Endodermal cell (in vitro differentiated cells): Measurements from ENCODE around the gene CFAP97D2. TPM values are rescaled to one million over a fixed set of nuclear protein-coding genes. Genes with fewer than 3 reads are reported as not detected.
"Not testable (repeated sequence)": the region's sequence is repeated elsewhere in the genome, so short reads cannot be mapped to it uniquely, and the experiment has no call there.

Experiments used
- DNase-seq: peaks from one replicate; pipeline ENCODE4 v3.0.0-alpha.2; 2017
- H3K27ac ChIP-seq: 2 replicates; pipeline ENCODE4 v1.5.1; 2013; ENCODE audit warnings: mild to moderate bottlenecking, low read depth, low read length, moderate library complexity
- H3K27me3 ChIP-seq: 2 replicates; pipeline ENCODE4 v1.6.1; 2013; ENCODE audit warnings: mild to moderate bottlenecking, low read length, moderate library complexity; ENCODE audit not compliant: insufficient read depth, control insufficient read depth, poor library complexity, severe bottlenecking
- H3K36me3 ChIP-seq: 2 replicates; pipeline ENCODE4 v1.7.0; 2013; ENCODE audit warnings: mild to moderate bottlenecking, low read length, moderate library complexity; ENCODE audit not compliant: control insufficient read depth, insufficient read depth
- H3K4me1 ChIP-seq: one replicate; pipeline ENCODE4 v1.7.0; 2013; ENCODE audit warnings: low read length; ENCODE audit not compliant: control insufficient read depth, insufficient read depth
- H3K4me3 ChIP-seq: 2 replicates; pipeline ENCODE4 v1.5.1; 2013; ENCODE audit warnings: mild to moderate bottlenecking, low read length, moderate library complexity
- H3K9ac ChIP-seq: 2 replicates; pipeline ENCODE4 v1.6.1; 2013; ENCODE audit warnings: mild to moderate bottlenecking, low read length, moderate library complexity; ENCODE audit not compliant: poor library complexity, severe bottlenecking; ENCODE audit errors: extremely low read depth
- H3K9me3 ChIP-seq: 2 replicates; pipeline ENCODE4 v1.6.1; 2013; ENCODE audit warnings: mild to moderate bottlenecking, low read length, moderate library complexity; ENCODE audit not compliant: control insufficient read depth
- H3K27ac Mint-ChIP-seq: 2 replicates; pipeline ENCODE4 v1.8.0; 2020; ENCODE audit warnings: mixed read lengths
- H3K27me3 Mint-ChIP-seq: 2 replicates; pipeline ENCODE4 v1.8.0; 2021; ENCODE audit warnings: mild to moderate bottlenecking, mixed read lengths; ENCODE audit not compliant: insufficient read depth
- H3K36me3 Mint-ChIP-seq: 2 replicates; pipeline ENCODE4 v1.8.0; 2020; ENCODE audit warnings: low read depth, mixed read lengths
- H3K4me1 Mint-ChIP-seq: 2 replicates; pipeline ENCODE4 v1.8.0; 2020; ENCODE audit warnings: mixed read lengths
- H3K4me3 Mint-ChIP-seq: 2 replicates; pipeline ENCODE4 v1.8.0; 2020; ENCODE audit warnings: mild to moderate bottlenecking, moderate library complexity, mixed read lengths
- H3K9me3 Mint-ChIP-seq: 2 replicates; pipeline ENCODE4 v1.8.0; 2020; ENCODE audit warnings: mild to moderate bottlenecking, mixed read lengths
- CTCF ChIP-seq: fragments of 200-600 bp; sonication (generic); conservative IDR thresholded peaks from 2 replicates; pipeline ENCODE4 v1.5.0; 2021; ENCODE audit warnings: antibody characterized with exemption, mild to moderate bottlenecking
- WGBS, 2 experiments: methylation state at CpG; one replicate each; pipeline versions ENCODE4 v1.1.5 to v1.1.7; 2013; ENCODE audit warnings: missing lambda C conversion rate in 2 of 2, mixed read lengths in 1 of 2; ENCODE audit not compliant: insufficient coverage in 1 of 2, insufficient read length in 1 of 2; 5-methylcytosine and 5-hydroxymethylcytosine counted together
- total RNA-seq, 2 donors: library from RNA; stranded (reverse); fragmentation: NEBNext Ultra II Directional in 1 of 2; extraction: Animal tissue kit (Norgen Biotek cat#: 25700) in 1 of 2; gene quantifications; 2 replicates in 1 of 2; 3 replicates in 1 of 2; pipeline ENCODE4 v1.2.1, GENCODE V29; 2021

CFAP97D2 gene
- total RNA-seq, 2 donors from 2014 or later = not detected

DNA sequence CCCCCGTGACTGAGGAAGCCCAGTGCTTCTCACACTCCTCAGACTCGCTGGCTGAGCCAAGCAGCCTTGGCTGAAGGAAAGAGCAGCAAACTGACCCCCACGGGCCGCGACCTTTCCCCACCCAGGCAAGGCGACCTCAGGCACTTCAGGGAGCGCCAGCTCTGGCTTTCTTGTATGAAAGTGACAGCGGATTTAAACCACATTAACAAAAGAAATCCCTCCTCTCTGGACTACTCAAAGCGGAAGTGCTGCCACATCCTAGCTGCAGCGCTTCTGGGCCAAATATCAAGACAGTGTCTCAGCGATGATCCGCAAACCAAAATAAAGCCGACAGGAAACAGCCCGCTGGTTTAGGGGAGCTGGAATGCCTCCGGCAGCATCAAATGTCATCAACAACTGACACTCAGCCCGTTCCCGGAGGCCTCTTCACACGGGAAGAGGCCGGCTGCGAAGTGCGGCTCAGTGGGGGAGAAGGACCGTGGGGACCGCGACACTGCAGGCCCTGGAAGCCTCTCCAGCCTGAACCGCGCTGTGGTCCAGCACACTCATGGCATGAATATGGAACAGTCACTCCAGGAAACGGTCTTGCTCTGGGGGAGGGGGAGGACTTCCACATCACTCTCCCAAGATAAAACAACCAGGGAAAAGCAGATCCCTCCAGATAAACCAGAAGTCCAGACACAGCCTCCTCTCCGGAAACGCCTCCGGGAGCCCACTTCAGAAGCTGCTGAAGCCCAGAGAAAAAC lies 48.0 kb upstream of the CFAP97D2 start:
- peak; percentile 79 for DNase-seq
- Mint-ChIP-seq H3K4me1 (peaks cover 38% of the 10 kb centered on the region), H3K36me3 (no peaks in the 10 kb centered on the region)

DNA sequence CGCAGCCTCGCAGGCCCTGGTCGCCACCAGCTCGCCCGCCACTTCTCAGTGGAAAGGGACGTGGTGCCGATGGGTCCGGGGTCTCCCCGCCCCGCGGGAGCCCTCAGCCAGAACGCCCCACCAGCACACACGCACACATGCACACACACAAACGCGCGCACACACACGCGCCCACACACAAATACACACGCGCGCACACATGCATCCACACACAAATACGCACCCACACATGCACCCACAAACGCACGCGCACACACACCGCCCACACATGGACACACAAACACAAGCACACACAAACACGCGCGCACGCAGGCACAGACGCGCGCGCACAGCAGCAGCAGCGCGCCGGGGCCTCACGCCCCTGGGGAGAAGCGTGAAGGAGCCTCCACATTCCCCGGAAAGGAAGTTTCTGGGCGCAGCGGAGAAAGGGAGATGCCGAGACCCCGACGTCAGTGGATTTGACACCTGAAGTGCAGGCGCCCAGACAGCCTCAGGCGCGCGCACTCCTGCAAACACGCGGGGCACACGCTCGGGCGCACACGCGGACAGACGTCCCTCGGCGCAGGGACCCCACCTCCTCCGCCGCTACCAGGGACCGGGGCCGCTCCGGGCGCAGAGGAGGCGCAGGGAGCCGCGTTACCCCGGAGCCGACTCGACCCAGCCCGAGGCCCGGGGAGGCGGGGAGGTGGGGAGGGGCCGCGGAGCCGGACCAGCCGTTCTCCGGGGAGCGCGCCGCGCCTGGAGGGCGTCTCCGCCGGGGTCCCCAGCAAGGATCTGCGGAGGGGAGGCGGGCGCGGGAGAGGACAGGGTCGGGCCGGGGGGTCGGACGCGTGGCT lies 47.3 kb upstream of the CFAP97D2 start:
- Histone ChIP-seq H3K27me3 (peaks cover 6% of the 10 kb centered on the region), H3K9me3 (no peaks in the 10 kb centered on the region), H3K4me1 (peaks cover 12% of the 10 kb centered on the region), H3K9ac (peak overlapping the region; percentile 8), H3K36me3 (no peaks in the 10 kb centered on the region), H3K27ac (peak overlapping the region; percentile 38), H3K4me3 (peak overlapping the region; percentile 87)
- no peak for DNase-seq
- peak overlapping the region; percentile 85 for H3K4me3 Mint-ChIP-seq
- no peaks in the 10 kb centered on the region for H3K36me3 Mint-ChIP-seq
- 1 to 2% methylated on average over 8 to 95 of the region's 95 CpGs for WGBS, 2 experiments
- peak overlapping the region; percentile 58 for H3K27ac Mint-ChIP-seq
- H3K4me1 Mint-ChIP-seq = peaks cover 38% of the 10 kb centered on the region
- H3K9me3 Mint-ChIP-seq = no peaks in the 10 kb centered on the region
- no peak for TF ChIP-seq CTCF
- H3K27me3 Mint-ChIP-seq = peaks cover 4% of the 10 kb centered on the region

More for the DNA sequence above, 48.0 kb upstream of the CFAP97D2 start:
- Mint-ChIP-seq H3K27ac (peak overlapping the region; percentile 58), H3K9me3 (no peaks in the 10 kb centered on the region), H3K27me3 (peaks cover 4% of the 10 kb centered on the region), H3K4me3 (peak overlapping the region; percentile 85)
- Histone ChIP-seq H3K4me1 (peaks cover 12% of the 10 kb centered on the region), H3K9ac (no peak overlapping the region), H3K4me3 (peak overlapping the region; percentile 87), H3K27ac (peak overlapping the region; percentile 34), H3K27me3 (peaks cover 6% of the 10 kb centered on the region), H3K36me3 (no peaks in the 10 kb centered on the region), H3K9me3 (no peaks in the 10 kb centered on the region)
- 13 to 16% methylated on average over 14 to 30 of the region's 30 CpGs for WGBS, 2 experiments
- TF ChIP-seq CTCF = no peak

- DNase-seq = peak; percentile 94
- Histone ChIP-seq H3K4me3 (peak within 1 kb of the TSS; percentile 87), H3K27ac (peak within 1 kb of the TSS; percentile 38), H3K9ac (peak within 1 kb of the TSS; percentile 8), H3K4me1 (peaks cover 12% of the 10 kb centered on the region), H3K36me3 (no peaks in the 10 kb centered on the region), H3K27me3 (peaks cover 6% of the 10 kb centered on the region), H3K9me3 (no peaks in the 10 kb centered on the region)
- 0% methylated on average over 42 to 78 of the region's 81 CpGs for WGBS, 2 experiments
- Mint-ChIP-seq H3K4me1 (peaks cover 31% of the 10 kb centered on the region), H3K9me3 (no peaks in the 10 kb centered on the region), H3K27me3 (peaks cover 4% of the 10 kb centered on the region), H3K36me3 (no peaks in the 10 kb centered on the region), H3K4me3 (peak within 1 kb of the TSS; percentile 85), H3K27ac (peak within 1 kb of the TSS; percentile 58)
- TF ChIP-seq CTCF = no peak
Measured at GRCh38 chr13:114132419-114133121, 46.5 kb upstream of the CFAP97D2 start, which contains the start of gene RASA3. Gene RASA3, minus strand, starts transcription at chr13:114132623. Its CDS starts 134 bp downstream, at chr13:114132489.

GRCh38 chr13:114133126-114133525 lies 45.9 kb upstream of the CFAP97D2 start:
- H3K9me3 ChIP-seq, H3K27ac ChIP-seq, H3K4me3 ChIP-seq, H3K9me3 Mint-ChIP-seq, H3K27me3 ChIP-seq, H3K27me3 Mint-ChIP-seq, H3K27ac Mint-ChIP-seq, H3K36me3 Mint-ChIP-seq, H3K9ac ChIP-seq, DNase-seq, H3K36me3 ChIP-seq: not testable (repeated sequence)
- WGBS, 2 experiments = no CpG with 5 or more reads among the region's 9 CpGs
- H3K4me3 Mint-ChIP-seq = peak overlapping the region; percentile 85
- peaks cover 12% of the 10 kb centered on the region for H3K4me1 ChIP-seq
- H3K4me1 Mint-ChIP-seq = peaks cover 29% of the 10 kb centered on the region
